Erythroblast (primary cell): ENCODE measurements around the gene PTN.

ENCODE experiments used
- GATA1 ChIP-seq: IDR thresholded peaks from 2 replicates; pipeline ENCODE4 v1.6.1; 2011; ENCODE audit warnings: low read depth, mild to moderate bottlenecking, control low read depth, low read length, moderate library complexity
- POLR2A ChIP-seq: IDR thresholded peaks from 2 replicates; pipeline ENCODE4 v1.6.1; 2011; ENCODE audit warnings: mild to moderate bottlenecking, low read length

GRCh38 chr7:137242616-137243015 is 100.9 kb downstream of the PTN start:
- TF ChIP-seq POLR2A = no peak
- no peak for TF ChIP-seq GATA1
